ENCODE results near the gene POLR3E.

DNA sequence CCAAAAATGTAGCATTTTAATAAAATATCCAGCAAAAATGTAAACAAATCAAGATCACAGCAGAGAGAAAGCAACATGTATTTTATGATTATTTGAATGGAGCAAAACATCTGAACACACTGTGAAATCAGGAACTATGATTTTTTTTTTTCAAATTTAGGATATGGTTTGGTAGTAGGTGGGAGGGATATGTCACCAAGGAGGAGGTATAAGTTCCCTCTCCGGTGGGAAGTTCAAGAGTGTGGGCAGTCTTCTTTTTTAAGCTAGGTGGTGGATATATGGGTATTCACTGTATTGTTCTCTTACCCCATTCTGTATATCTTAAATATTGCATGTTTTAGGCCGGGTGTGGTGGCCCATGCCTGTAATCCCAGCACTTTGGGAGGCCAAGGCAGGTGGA, 67.0 kb downstream of the POLR3E start:
- TF ChIP-seq CREB1 (CRISPR knock-in tag; IDR thresholded peaks at IDR 0.05) (no peak), FOXJ3 (CRISPR knock-in tag; IDR thresholded peaks at IDR 0.05; ENCODE audit: borderline replicate concordance) (no peak), KAT7 (CRISPR knock-in tag; IDR thresholded peaks at IDR 0.05; ENCODE audit: borderline replicate concordance) (no peak), JUN (CRISPR knock-in tag; IDR thresholded peaks at IDR 0.05) (no peak), USF2 (CRISPR knock-in tag; IDR thresholded peaks at IDR 0.05) (no peak)
- TF ChIP-seq, protein P1, sequence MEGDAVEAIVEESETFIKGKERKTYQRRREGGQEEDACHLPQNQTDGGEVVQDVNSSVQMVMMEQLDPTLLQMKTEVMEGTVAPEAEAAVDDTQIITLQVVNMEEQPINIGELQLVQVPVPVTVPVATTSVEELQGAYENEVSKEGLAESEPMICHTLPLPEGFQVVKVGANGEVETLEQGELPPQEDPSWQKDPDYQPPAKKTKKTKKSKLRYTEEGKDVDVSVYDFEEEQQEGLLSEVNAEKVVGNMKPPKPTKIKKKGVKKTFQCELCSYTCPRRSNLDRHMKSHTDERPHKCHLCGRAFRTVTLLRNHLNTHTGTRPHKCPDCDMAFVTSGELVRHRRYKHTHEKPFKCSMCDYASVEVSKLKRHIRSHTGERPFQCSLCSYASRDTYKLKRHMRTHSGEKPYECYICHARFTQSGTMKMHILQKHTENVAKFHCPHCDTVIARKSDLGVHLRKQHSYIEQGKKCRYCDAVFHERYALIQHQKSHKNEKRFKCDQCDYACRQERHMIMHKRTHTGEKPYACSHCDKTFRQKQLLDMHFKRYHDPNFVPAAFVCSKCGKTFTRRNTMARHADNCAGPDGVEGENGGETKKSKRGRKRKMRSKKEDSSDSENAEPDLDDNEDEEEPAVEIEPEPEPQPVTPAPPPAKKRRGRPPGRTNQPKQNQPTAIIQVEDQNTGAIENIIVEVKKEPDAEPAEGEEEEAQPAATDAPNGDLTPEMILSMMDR (IDR thresholded peaks at IDR 0.05), result no peak
- TF ChIP-seq, protein P2, sequence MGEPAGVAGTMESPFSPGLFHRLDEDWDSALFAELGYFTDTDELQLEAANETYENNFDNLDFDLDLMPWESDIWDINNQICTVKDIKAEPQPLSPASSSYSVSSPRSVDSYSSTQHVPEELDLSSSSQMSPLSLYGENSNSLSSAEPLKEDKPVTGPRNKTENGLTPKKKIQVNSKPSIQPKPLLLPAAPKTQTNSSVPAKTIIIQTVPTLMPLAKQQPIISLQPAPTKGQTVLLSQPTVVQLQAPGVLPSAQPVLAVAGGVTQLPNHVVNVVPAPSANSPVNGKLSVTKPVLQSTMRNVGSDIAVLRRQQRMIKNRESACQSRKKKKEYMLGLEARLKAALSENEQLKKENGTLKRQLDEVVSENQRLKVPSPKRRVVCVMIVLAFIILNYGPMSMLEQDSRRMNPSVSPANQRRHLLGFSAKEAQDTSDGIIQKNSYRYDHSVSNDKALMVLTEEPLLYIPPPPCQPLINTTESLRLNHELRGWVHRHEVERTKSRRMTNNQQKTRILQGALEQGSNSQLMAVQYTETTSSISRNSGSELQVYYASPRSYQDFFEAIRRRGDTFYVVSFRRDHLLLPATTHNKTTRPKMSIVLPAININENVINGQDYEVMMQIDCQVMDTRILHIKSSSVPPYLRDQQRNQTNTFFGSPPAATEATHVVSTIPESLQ (CRISPR knock-in tag; IDR thresholded peaks at IDR 0.05), result no peak
- TF ChIP-seq, protein P3, sequence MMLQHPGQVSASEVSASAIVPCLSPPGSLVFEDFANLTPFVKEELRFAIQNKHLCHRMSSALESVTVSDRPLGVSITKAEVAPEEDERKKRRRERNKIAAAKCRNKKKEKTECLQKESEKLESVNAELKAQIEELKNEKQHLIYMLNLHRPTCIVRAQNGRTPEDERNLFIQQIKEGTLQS (CRISPR knock-in tag; conservative IDR thresholded peaks at IDR 0.05), result no peak

All from WTC11 (cell line).